K562 (cell line): ENCODE measurements around the gene NUP214. TPM values are rescaled to one million over a fixed set of nuclear protein-coding genes. Genes with fewer than 3 reads are reported as not detected.

Experiments used
- ATF3 ChIP-seq, 2 experiments: fragments of 450-650 bp in 1 of 2; sonication (generic) in 1 of 2; formaldehyde crosslinking in 1 of 2; IDR thresholded peaks in 1 of 2; conservative IDR thresholded peaks in 1 of 2; 2 replicates each; pipeline versions ENCODE4 v1.6.1 to v1.8.1; 2016 to 2023; ENCODE audit warnings: mild to moderate bottlenecking in 2 of 2, moderate library complexity in 2 of 2, inconsistent platforms in 1 of 2, missing genetic modification reagents in 1 of 2
- HNRNPL ChIP-seq: fragments of 200-400 bp; formaldehyde crosslinking; IDR thresholded peaks from 2 replicates; pipeline ENCODE4 v1.6.1; 2017; ENCODE audit warnings: low read depth, mild to moderate bottlenecking, low read length
- MAFF ChIP-seq: IDR thresholded peaks from 2 replicates; pipeline ENCODE4 v1.6.1; 2012; ENCODE audit warnings: low read length, improper control_type of control experiment
- REST ChIP-seq, 2 experiments: fragments of 450-650 bp; formaldehyde crosslinking in 1 of 2; IDR thresholded peaks; 2 replicates each; pipeline versions ENCODE4 v1.4.0 to v1.6.1; 2014 to 2020; ENCODE audit warnings: mild to moderate bottlenecking in 2 of 2, borderline replicate concordance in 1 of 2, low read depth in 1 of 2
- TRIM24 ChIP-seq, 2 experiments: fragments of 450-650 bp; IDR thresholded peaks; 2 replicates each; pipeline ENCODE4 v1.6.1; 2016
- ZNF146 ChIP-seq: IDR thresholded peaks from one replicate; pipeline ENCODE4 v1.6.1; 2018; ENCODE audit warnings: missing compliant biosample characterization; ENCODE audit not compliant: unreplicated experiment
- ZNF197 ChIP-seq: fragments of 200-800 bp; sonication (Bioruptor generic); IDR thresholded peaks from 2 replicates; pipeline ENCODE4 v1.6.1; 2016; ENCODE audit warnings: low read depth, missing genetic modification characterization, missing compliant biosample characterization
- polyA plus RNA-seq, 8 experiments: library from polyadenylated mRNA; depleted of rRNA in 4 of 8; stranded (reverse) in 5 of 8; unstranded in 3 of 8; fragments of >200 nt; fragmentation: Nextera tagmentation in 2 of 8; fragmentation: Illumina TruSeq in 1 of 8; extraction: Ambion mirVana in 2 of 8; extraction: Trizol in 1 of 8; gene quantifications; 2 replicates each; pipeline versions ENCODE4 v1.2.1 to v1.2.3, GENCODE V29; 2011 to 2014; ENCODE audit warnings: inconsistent platforms in 1 of 8, missing spikeins in 1 of 8
- total RNA-seq, 7 experiments: library from RNA; depleted of rRNA in 6 of 7; stranded (reverse); fragments of >200 nt in 6 of 7; fragmentation: Illumina TruSeq in 2 of 7; extraction: Trizol in 2 of 7; gene quantifications; 2 replicates each; pipeline versions ENCODE4 v1.2.1 to v1.2.3, GENCODE V29; 2011 to 2021; ENCODE audit warnings: low replicate concordance in 1 of 7
- TF ChIP-seq, protein P1 (sequence below): fragments of 150-350 bp; IDR thresholded peaks from 2 replicates; pipeline ENCODE4 v1.6.1; 2014; ENCODE audit warnings: low read depth, mild to moderate bottlenecking, low read length, borderline replicate concordance
- TF ChIP-seq, protein P2 (sequence below): sonication (generic); formaldehyde crosslinking; IDR thresholded peaks from 2 replicates; pipeline ENCODE4 v1.8.1; 2023; ENCODE audit warnings: mild to moderate bottlenecking, missing genetic modification reagents

Gene NUP214
- total and polyA plus RNA-seq, 9 of the 15 experiments (the other 6 are each of a cell fraction or from before 2014, with no cell fraction given) = 56.9 to 332 (median 97.1) TPM

- TF ChIP-seq REST (IDR thresholded peaks at IDR 0.05; ENCODE audit: borderline replicate concordance) (no peak), REST (CRISPR knock-in tag; IDR thresholded peaks at IDR 0.05; ENCODE audit: low read depth) (no peak), HNRNPL (no peak), ATF3 (IDR thresholded peaks at IDR 0.05) (no peak), ATF3 (CRISPR knock-in tag; conservative IDR thresholded peaks at IDR 0.05) (peak; percentile 40; the same call in 1 of the 2 replicates), MAFF (no peak), ZNF146 (CRISPR knock-in tag) (no peak), ZNF197 (CRISPR knock-in tag) (no peak), TRIM24 (IDR thresholded peaks at IDR 0.05) (no peak)
- TF ChIP-seq, protein P1, sequence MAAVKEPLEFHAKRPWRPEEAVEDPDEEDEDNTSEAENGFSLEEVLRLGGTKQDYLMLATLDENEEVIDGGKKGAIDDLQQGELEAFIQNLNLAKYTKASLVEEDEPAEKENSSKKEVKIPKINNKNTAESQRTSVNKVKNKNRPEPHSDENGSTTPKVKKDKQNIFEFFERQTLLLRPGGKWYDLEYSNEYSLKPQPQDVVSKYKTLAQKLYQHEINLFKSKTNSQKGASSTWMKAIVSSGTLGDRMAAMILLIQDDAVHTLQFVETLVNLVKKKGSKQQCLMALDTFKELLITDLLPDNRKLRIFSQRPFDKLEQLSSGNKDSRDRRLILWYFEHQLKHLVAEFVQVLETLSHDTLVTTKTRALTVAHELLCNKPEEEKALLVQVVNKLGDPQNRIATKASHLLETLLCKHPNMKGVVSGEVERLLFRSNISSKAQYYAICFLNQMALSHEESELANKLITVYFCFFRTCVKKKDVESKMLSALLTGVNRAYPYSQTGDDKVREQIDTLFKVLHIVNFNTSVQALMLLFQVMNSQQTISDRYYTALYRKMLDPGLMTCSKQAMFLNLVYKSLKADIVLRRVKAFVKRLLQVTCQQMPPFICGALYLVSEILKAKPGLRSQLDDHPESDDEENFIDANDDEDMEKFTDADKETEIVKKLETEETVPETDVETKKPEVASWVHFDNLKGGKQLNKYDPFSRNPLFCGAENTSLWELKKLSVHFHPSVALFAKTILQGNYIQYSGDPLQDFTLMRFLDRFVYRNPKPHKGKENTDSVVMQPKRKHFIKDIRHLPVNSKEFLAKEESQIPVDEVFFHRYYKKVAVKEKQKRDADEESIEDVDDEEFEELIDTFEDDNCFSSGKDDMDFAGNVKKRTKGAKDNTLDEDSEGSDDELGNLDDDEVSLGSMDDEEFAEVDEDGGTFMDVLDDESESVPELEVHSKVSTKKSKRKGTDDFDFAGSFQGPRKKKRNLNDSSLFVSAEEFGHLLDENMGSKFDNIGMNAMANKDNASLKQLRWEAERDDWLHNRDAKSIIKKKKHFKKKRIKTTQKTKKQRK = no peak
- TF ChIP-seq, protein P2, sequence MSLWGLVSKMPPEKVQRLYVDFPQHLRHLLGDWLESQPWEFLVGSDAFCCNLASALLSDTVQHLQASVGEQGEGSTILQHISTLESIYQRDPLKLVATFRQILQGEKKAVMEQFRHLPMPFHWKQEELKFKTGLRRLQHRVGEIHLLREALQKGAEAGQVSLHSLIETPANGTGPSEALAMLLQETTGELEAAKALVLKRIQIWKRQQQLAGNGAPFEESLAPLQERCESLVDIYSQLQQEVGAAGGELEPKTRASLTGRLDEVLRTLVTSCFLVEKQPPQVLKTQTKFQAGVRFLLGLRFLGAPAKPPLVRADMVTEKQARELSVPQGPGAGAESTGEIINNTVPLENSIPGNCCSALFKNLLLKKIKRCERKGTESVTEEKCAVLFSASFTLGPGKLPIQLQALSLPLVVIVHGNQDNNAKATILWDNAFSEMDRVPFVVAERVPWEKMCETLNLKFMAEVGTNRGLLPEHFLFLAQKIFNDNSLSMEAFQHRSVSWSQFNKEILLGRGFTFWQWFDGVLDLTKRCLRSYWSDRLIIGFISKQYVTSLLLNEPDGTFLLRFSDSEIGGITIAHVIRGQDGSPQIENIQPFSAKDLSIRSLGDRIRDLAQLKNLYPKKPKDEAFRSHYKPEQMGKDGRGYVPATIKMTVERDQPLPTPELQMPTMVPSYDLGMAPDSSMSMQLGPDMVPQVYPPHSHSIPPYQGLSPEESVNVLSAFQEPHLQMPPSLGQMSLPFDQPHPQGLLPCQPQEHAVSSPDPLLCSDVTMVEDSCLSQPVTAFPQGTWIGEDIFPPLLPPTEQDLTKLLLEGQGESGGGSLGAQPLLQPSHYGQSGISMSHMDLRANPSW (CRISPR knock-in tag) = peak; percentile 90; the same call in 1 of the 2 replicates
Observed at GRCh38 chr9:131090025-131090787, 35.2 kb upstream of the NUP214 start (continued).
